Stimulated activated effector memory CD8-positive, alpha-beta T cell treated with anti-CD3 and anti-CD28 coated beads, Interleukin-12 subunit alpha, Interleukin-12 subunit beta, amount 100 ng/mL, for 72 hours (primary cell): ENCODE data around the gene DPYSL3.

Experiments used
- ATAC-seq: fragments of 150-1000 bp; cut with Tn5 transposase; 2 replicates; pipeline ENCODE4 v1.10.0; 2021
- DNase-seq, 2 donors: peaks; one replicate each; pipeline ENCODE4 v3.0.0; 2021 to 2022; ENCODE audit warnings: low spot score in 2 of 2
- H3K27ac Mint-ChIP-seq: one replicate; pipeline ENCODE4 v1.8.0; 2022; ENCODE audit warnings: mild to moderate bottlenecking, mixed read lengths
- H3K36me3 Mint-ChIP-seq: one replicate; pipeline ENCODE4 v1.8.0; 2022; ENCODE audit warnings: mild to moderate bottlenecking, mixed read lengths
- H3K4me1 Mint-ChIP-seq: one replicate; pipeline ENCODE4 v1.8.0; 2022; ENCODE audit warnings: mixed read lengths
- H3K4me3 Mint-ChIP-seq: one replicate; pipeline ENCODE4 v1.8.0; 2022; ENCODE audit warnings: mild to moderate bottlenecking, mixed read lengths
- H3K9me3 Mint-ChIP-seq: one replicate; pipeline ENCODE4 v1.8.0; 2022; ENCODE audit warnings: mixed read lengths

DPYSL3 gene

DNA sequence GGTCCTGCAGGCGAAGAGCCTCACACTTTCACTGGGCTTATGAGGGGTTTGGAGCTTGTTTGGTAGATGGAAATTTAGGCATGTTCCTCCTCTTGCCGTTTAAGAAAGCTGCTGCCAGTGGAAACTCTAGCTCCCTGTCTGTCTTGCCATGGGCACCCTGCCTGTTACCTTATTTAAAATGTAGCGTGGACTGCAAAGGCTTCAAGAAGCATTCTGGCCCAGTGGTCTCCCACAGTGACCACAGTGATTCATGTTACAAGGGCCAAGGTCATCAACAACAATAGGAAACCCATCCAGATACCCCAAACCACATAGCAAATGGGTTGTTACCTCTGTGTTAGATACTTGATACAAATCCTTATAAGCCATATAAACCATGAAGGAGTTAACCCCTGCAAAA, 96.6 kb downstream of the DPYSL3 start:
- no peaks in the 10 kb centered on the region for H3K4me1 Mint-ChIP-seq
- no peak overlapping the region for H3K27ac Mint-ChIP-seq
- H3K4me3 Mint-ChIP-seq: no peak overlapping the region
- no peaks in the 10 kb centered on the region for H3K9me3 Mint-ChIP-seq
- DNase-seq (no peak), ATAC-seq (no peak)
- H3K36me3 Mint-ChIP-seq: no peaks in the 10 kb centered on the region

DNA sequence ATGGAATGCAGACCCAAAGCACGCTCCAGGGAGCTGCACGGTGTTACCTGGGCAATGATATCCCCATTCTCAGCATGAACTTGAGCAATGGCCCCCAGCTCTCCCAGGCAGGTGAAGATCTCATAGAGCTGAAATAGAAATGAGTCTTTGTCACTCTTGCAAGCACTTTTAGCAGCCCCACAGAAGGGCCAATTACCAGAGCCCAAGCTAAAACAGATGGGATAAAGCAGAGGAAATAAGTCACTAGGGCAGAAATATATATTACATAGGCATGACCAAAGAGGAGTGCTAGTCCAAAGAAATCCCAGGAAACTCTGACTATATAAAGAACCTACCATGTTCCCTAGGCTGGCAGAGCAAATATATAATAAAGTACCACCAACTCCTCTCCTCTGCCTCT, 97.3 kb downstream of the DPYSL3 start:
- Mint-ChIP-seq H3K4me3 (no peak overlapping the region), H3K27ac (no peak overlapping the region), H3K36me3 (no peaks in the 10 kb centered on the region), H3K4me1 (no peaks in the 10 kb centered on the region), H3K9me3 (no peaks in the 10 kb centered on the region)
- no peak for DNase-seq
- no peak for ATAC-seq

DNA sequence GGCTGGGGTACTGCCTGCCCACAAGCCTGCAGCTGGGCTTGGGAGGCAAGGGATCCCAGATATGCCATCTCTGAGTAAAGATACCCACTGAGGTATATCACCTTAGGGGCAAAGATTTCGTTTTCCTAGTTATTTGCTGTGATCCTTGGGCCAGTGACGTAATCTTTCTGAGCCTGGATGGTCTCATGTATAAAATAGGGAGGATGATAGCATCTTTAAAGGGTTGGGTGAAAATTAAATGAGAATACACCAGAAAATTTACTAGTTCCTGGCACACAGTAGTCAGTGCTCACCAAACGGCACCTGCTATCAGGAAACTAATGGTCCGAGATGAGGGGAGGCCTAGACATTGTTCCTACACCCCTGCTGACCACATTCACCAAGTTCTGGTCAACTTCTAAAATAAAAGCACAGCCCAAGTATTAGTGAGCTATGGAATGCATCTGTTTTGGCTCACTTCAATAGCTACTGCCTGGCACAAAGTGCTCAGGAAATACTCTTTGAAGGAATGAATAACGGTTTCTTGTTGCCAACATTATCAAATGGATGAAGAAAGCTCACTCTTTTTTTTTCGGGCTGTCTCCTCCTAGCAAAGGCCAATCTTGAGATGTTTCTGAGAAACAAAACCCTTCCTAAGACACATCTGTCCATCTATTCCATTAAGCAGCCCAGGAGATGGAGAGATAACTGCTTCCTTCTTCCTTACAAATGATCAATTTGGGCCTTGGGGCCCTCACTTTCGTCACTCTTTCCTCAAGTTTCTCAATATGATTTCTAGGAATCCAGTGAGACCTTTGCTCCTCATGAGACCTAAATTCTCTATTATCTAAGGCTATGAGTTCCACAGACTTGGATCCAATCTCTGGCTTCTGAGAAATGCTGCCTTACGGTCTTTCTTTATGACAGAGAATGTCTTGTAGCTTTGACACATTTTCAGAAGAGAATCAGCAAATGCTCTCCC, 98.2 kb downstream of the DPYSL3 start:
- DNase-seq (no peak), ATAC-seq (no peak)
- Mint-ChIP-seq H3K9me3 (no peaks in the 10 kb centered on the region), H3K36me3 (no peaks in the 10 kb centered on the region), H3K27ac (no peak overlapping the region), H3K4me3 (no peak overlapping the region), H3K4me1 (no peaks in the 10 kb centered on the region)

DNA sequence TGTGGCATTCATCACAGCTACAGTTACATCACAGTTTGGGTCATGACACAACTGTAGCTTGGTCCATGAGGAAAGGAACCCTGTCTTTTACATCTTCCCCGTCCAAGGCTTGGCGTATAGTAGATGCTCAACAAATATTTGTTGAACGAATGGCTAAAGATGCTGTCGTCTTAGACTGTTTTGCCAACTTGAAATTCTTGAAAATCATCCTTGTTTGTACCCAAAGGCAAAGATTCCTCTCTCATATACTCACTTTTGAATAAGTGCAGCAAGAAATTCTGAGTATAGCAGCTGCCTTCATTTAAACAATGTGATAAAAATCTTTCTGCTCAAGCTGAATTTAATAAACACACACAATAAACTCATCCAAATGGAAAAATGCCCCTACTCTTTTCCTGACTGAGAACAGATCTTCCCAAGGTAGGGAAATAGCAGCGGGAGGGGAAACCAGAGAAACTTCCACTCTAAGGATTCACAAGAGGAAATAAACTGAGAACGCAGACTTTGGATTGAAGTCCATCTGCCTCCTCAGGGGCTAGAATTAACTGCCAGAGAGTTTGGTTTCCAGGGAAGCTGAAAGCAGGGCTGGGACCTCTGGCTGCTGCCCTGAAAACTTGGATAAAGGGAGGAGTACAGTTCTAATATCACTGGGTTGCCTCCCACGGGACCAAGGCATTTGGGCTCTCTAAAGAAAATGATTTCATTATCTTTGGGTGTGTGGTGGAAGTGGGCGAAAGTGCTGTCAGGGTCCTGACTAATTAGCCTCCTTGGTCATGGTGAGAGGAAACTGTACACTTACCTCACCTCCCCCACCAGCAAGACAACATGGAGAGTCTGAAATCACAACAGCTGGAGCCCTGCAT, 99.1 kb downstream of the DPYSL3 start:
- ATAC-seq (no peak), DNase-seq (no peak)
- H3K4me3 Mint-ChIP-seq: no peak overlapping the region
- no peaks in the 10 kb centered on the region for H3K4me1 Mint-ChIP-seq
- no peaks in the 10 kb centered on the region for H3K36me3 Mint-ChIP-seq
- no peaks in the 10 kb centered on the region for H3K9me3 Mint-ChIP-seq
- H3K27ac Mint-ChIP-seq: no peak overlapping the region

DNA sequence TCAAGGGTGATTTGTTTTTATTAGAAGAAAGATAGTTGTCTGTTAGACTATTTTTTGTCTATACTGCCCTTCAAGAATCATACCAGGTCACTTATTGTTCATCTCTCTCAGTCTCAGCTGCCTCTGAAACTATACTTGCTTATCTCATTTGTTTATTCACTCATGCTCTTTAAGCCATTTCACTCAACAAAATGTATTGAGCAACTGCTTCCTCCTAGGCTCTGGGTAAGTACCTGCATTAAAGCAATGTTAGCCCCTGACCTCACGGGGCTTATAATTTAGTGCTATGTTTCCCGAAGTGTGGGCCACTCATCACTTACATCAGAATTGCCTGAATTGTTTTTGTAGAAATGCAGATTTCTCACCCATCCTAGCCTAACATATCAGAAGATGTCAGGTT, 100.9 kb downstream of the DPYSL3 start:
- ATAC-seq: no peak
- H3K4me3 Mint-ChIP-seq: no peak overlapping the region
- no peak for DNase-seq
- no peaks in the 10 kb centered on the region for H3K4me1 Mint-ChIP-seq
- H3K27ac Mint-ChIP-seq: no peak overlapping the region
- no peaks in the 10 kb centered on the region for H3K9me3 Mint-ChIP-seq
- no peaks in the 10 kb centered on the region for H3K36me3 Mint-ChIP-seq

DNA sequence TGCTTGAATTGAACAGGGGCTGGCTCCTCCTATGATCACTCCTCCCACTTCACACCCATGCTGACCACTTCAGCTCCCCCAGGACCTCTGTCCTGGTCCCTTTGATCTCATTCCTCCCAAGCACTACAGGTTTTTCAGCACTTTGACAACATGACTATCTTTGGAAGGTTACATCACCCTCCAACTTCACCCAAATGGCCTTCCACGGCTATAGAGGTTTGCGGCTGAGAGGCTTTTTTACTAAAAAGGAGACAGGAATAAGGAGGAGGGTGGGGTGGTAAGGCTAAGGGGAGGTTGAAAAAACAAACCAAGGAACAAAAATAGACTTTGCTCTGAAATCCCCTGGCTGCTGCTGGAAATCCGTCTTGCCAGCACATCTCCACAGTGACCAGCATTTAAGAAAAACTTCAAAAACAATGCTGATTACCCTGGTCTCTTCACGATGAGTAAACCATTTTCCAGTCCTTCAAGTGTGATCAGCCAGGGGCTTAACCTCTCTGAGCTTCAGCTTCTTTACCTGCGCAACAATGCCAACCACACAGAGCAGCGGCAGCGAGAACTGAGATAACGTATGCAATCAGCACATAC, 102.7 kb downstream of the DPYSL3 start:
- ATAC-seq (no peak), DNase-seq (no peak)
- Mint-ChIP-seq H3K4me1 (no peaks in the 10 kb centered on the region), H3K27ac (no peak overlapping the region), H3K36me3 (no peaks in the 10 kb centered on the region), H3K4me3 (no peak overlapping the region), H3K9me3 (no peaks in the 10 kb centered on the region)

DNA sequence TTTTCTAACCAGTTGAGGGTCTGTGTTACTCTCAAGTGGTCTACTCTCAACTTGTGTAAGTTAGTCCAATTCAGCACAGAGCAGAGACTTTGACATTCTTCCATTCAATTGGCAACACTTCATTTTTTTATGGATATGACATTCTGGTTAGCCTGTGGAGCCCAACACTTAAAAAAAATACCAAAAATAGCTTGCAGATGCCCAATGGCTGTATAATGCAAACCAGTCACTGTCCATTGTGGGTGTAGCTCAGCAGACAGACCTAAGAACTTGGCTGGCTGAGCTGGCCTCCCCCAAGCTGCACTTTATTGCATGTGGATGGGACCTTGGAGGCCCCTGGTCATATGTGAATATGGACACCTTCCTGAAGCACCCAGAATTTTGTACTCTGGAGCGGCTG, 103.2 kb downstream of the DPYSL3 start:
- no peak overlapping the region for H3K27ac Mint-ChIP-seq
- H3K9me3 Mint-ChIP-seq: no peaks in the 10 kb centered on the region
- H3K4me3 Mint-ChIP-seq: no peak overlapping the region
- ATAC-seq (no peak), DNase-seq (no peak)
- H3K4me1 Mint-ChIP-seq: no peaks in the 10 kb centered on the region
- H3K36me3 Mint-ChIP-seq: no peaks in the 10 kb centered on the region

DNA sequence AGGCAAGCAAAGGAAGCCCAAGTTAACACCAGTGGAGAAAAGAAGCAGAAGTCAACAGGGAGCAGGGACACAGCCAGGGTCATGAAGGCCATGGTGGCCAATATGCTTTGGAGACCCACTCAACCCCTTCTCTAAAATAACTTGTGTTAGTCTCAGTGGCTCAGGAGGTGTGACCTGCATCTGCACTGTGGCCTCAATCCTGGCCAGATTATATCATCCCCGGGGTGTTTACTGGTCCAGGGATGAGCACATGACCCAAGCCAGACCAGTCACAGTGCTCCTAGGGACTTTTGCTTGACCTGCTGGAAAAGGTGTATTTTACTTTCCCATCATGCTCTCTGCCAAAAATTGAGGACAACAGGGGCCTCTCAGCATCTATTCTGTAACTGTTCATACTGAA, 105.2 kb downstream of the DPYSL3 start:
- no peak overlapping the region for H3K27ac Mint-ChIP-seq
- H3K4me3 Mint-ChIP-seq: no peak overlapping the region
- H3K36me3 Mint-ChIP-seq: no peaks in the 10 kb centered on the region
- DNase-seq (no peak), ATAC-seq (no peak)
- no peaks in the 10 kb centered on the region for H3K9me3 Mint-ChIP-seq
- H3K4me1 Mint-ChIP-seq: no peaks in the 10 kb centered on the region

DNA sequence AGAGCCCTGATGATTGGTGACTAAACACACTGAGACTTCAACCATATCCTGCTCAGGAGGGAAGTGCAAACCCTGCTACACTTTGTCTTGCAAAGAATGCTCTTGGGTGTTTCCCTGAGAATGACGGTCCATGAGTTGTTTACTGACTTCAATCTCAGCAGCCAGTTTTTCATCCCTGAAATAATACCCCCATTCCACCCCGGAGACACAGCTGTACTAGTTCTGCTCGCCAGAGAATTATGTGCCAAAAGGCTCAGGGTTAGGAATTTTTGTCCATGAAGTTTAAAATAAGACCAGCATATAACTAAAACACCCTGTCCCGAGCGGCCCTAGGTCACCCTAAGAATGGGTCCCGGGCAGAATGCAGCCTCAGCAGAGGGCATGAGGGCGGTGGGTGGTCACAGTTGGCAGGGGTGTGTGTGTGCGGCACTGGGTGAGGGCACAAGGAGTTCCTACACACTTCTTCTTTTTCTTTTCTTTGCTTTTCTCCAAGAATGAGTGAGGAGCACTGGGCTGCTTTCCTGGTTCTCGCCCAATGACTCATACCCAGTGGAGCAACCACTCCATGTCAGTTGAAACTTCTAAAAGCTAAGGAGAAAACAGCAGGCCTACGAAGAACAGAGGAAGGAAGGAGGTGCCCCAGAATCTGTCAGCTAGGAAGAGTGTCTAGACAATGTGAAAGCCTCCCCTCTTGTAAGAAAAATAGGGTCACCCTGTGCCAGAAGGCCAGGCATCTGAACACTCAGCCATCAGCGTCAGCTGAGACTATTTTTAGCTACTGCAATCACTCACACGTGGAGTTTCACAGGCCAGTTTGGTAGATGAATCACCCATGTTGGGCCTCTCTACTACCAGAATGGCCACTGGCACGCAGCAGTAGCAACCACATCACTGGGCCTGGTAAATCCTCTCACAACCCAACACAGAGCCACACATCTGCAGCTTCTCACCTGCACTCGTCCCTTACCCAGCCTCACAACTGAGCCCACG, 105.9 kb downstream of the DPYSL3 start:
- no peak overlapping the region for H3K4me3 Mint-ChIP-seq
- H3K4me1 Mint-ChIP-seq: no peaks in the 10 kb centered on the region
- H3K36me3 Mint-ChIP-seq: no peaks in the 10 kb centered on the region
- no peak overlapping the region for H3K27ac Mint-ChIP-seq
- no peak for DNase-seq
- ATAC-seq: peak; percentile 64
- no peaks in the 10 kb centered on the region for H3K9me3 Mint-ChIP-seq

DNA sequence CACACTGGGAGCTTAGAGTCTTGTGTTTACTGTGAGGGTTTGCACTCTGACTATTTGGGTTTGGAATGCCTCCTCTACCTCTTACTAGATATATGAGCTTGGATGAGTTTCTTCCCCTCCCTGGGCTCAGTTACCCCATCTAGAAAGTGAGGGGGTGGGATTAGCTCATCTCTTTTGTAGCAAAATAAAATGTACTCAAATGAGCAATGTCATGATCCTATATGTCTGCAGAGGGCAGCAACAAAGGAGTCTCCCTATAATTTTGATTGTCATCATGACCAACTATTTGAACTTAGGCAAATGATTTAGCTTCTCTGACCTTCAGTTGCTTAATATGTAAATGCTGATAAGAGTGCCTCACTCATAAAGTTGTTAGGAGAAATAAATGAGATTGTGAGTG, 109.0 kb downstream of the DPYSL3 start:
- no peaks in the 10 kb centered on the region for H3K36me3 Mint-ChIP-seq
- H3K4me1 Mint-ChIP-seq: no peaks in the 10 kb centered on the region
- H3K9me3 Mint-ChIP-seq: no peaks in the 10 kb centered on the region
- ATAC-seq (no peak), DNase-seq (no peak)
- H3K27ac Mint-ChIP-seq: no peak overlapping the region
- no peak overlapping the region for H3K4me3 Mint-ChIP-seq

DNA sequence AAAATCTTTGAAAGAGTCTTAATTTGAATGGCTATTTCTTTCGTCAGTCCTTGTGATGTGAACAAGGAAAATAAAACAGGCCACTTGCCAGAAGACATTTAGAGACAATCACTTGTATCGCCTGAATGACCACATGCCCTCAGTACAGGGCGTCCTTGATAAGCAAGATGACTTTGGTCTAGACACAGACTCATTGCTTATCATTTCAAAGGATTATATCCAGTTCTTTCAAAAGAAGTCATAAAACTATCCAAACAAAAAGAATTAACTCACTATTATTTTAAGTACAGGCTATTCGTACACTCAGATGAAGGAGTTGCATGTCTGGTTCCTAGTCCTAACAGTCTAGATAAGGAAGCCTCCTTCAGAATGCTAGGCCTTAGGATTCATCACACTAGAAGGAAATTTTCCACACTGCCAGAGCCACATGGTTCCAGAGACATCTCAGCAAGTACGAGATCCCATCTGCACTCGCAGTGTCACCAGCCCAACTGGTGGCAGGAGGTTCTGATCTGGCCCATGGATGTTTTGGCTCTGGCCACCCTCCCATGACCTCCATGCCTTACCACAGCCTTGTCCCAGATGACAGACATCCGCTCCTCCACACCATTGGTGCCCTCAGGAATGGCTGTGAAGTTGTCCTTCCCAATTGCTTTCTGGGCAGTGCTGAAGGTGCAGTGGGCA, 109.6 kb downstream of the DPYSL3 start:
- no peaks in the 10 kb centered on the region for H3K36me3 Mint-ChIP-seq
- no peak for ATAC-seq
- DNase-seq: no peak
- no peak overlapping the region for H3K4me3 Mint-ChIP-seq
- no peaks in the 10 kb centered on the region for H3K9me3 Mint-ChIP-seq
- no peak overlapping the region for H3K27ac Mint-ChIP-seq
- no peaks in the 10 kb centered on the region for H3K4me1 Mint-ChIP-seq

DNA sequence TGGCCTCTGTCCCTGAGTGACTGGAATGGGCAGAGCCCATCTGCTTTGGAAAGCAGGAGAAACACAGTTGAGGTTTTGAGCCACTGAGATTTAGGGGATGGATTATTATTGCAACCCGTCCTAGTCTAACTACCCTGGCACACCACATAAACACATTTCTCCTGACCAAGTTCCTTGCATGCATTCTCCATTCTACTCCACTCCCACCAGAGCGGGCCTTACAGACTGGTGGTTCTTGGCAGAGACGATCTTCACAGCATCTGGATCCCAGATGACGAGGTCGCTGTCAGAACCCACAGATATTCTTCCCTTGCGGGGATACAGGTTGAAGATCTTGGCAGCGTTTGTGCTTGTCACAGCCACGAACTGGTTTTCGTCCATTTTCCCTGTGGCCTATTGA, 111.0 kb downstream of the DPYSL3 start:
- Mint-ChIP-seq H3K4me1 (no peaks in the 10 kb centered on the region), H3K27ac (no peak overlapping the region), H3K9me3 (no peaks in the 10 kb centered on the region), H3K4me3 (no peak overlapping the region), H3K36me3 (no peaks in the 10 kb centered on the region)
- no peak for DNase-seq
- peak; percentile 22 for ATAC-seq

DNA sequence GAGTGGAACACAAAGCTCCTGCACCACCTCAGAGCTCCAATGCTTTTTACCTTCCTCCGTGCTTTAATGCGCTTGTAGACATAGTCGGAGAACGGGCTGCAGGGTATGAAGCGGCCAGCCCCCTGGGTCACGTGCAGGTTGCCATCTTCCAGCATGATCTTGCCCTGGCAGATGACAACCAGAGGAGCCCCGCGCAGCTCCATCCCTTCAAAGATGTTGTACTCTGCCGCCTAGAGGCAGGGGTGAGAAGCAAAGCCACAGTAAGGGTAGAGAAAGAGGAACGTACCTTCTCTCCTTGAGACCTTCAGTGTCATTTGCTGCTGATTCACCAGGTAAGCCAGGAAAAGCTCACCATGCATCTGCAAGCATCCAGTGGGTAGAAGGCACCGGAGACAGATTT, 112.3 kb downstream of the DPYSL3 start:
- no peak for DNase-seq
- H3K36me3 Mint-ChIP-seq: no peaks in the 10 kb centered on the region
- H3K4me1 Mint-ChIP-seq: no peaks in the 10 kb centered on the region
- no peak overlapping the region for H3K4me3 Mint-ChIP-seq
- no peak for ATAC-seq
- no peak overlapping the region for H3K27ac Mint-ChIP-seq
- H3K9me3 Mint-ChIP-seq: no peaks in the 10 kb centered on the region

DNA sequence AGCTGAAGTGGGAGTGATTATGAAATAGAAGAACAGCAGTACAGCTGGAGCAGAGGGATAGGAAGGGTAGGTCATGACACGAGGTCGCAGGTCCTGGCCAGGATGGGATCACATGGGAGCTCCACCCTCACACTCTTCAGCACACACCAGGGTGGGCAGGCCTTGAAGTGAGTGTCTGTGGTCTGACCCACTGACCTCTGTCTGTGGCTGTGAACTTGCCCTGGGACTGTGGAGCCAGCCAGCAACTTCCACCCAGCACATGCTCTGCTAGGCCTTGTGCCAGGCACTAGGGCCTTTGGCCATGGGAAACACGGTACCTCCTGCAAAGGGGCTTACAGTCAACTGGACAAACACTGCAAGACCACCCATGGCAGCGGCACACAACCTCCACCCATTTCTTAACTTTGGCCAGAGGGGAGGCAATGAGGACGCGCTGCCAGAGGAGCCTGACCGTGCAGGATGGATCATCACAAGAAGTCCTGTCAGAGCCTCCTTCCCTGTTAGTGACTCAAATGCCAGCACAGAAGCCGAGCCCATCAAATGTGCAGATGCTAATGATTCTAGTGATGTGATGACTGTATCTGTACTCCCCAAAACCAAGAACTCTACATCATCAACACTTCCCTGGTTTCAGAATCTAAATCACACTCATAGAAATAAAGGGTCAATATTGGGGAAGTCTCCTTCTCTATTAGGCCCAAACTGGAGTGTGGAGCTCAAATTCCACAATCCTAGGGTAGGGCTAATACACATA, 113.6 kb downstream of the DPYSL3 start:
- DNase-seq (no peak), ATAC-seq (peak; percentile 31)
- Mint-ChIP-seq H3K27ac (no peak overlapping the region), H3K9me3 (no peaks in the 10 kb centered on the region), H3K4me3 (no peak overlapping the region), H3K36me3 (no peaks in the 10 kb centered on the region), H3K4me1 (no peaks in the 10 kb centered on the region)
